CD14-positive monocyte (primary cell): ENCODE measurements around the gene EXOC4. TPM values are rescaled to one million over a fixed set of nuclear protein-coding genes. Genes with fewer than 3 reads are reported as not detected.

ENCODE experiments used
- DNase-seq, 3 donors: peaks; one replicate each; pipeline ENCODE4 v3.0.0-alpha.2; 2011 to 2022
- H2AFZ ChIP-seq: 2 replicates; pipeline ENCODE4 v1.6.0; 2012; ENCODE audit warnings: mild to moderate bottlenecking, low read depth, low read length, inconsistent platforms; ENCODE audit not compliant: insufficient read depth, poor library complexity, severe bottlenecking
- H3K27ac ChIP-seq, 2 donors: 1 replicate in 1 of 2; 2 replicates in 1 of 2; pipeline ENCODE4 v1.5.1; 2012 to 2013; ENCODE audit warnings: low read length in 2 of 2, control low read depth in 1 of 2, inconsistent platforms in 1 of 2, low read depth in 1 of 2, mild to moderate bottlenecking in 1 of 2
- H3K27me3 ChIP-seq, 2 donors: one replicate each; pipeline versions ENCODE4 v1.6.0 to v1.6.1; 2011 to 2013; ENCODE audit warnings: low read length in 2 of 2; ENCODE audit not compliant: control insufficient read depth in 2 of 2, insufficient read depth in 2 of 2
- H3K36me3 ChIP-seq, 2 donors: replicated peaks in 1 of 2; 1 replicate in 1 of 2; 2 replicates in 1 of 2; pipeline versions ENCODE4 v1.5.1 to v1.6.1; 2012 to 2013; ENCODE audit warnings: low read length in 2 of 2, control low read depth in 1 of 2, inconsistent platforms in 1 of 2, mild to moderate bottlenecking in 1 of 2; ENCODE audit not compliant: insufficient read depth in 2 of 2, control insufficient read depth in 1 of 2
- H3K4me1 ChIP-seq, 2 donors: 1 replicate in 1 of 2; 2 replicates in 1 of 2; pipeline versions ENCODE4 v1.5.1 to v1.6.1; 2012 to 2013; ENCODE audit warnings: low read length in 2 of 2, control low read depth in 1 of 2, inconsistent platforms in 1 of 2, mild to moderate bottlenecking in 1 of 2, moderate library complexity in 1 of 2; ENCODE audit not compliant: insufficient read depth in 2 of 2, control insufficient read depth in 1 of 2
- H3K4me2 ChIP-seq: replicated peaks from 2 replicates; pipeline ENCODE3; 2012; ENCODE audit warnings: low read length, moderate library complexity, mild to moderate bottlenecking; ENCODE audit not compliant: poor library complexity, severe bottlenecking; ENCODE audit errors: extremely low read depth
- H3K4me3 ChIP-seq, 3 experiments: fragments of 200-600 bp in 1 of 3; sonication (generic) in 1 of 3; replicated peaks in 1 of 3; 1 replicate in 2 of 3; 2 replicates in 1 of 3; pipeline ENCODE4 v1.5.1; 2011 to 2013; ENCODE audit warnings: low read length in 3 of 3, mild to moderate bottlenecking in 3 of 3, control low read depth in 2 of 3, low read depth in 2 of 3, inconsistent platforms in 1 of 3, moderate library complexity in 1 of 3
- H3K79me2 ChIP-seq: 2 replicates; pipeline ENCODE4 v1.6.0; 2012; ENCODE audit warnings: mild to moderate bottlenecking, control low read depth, inconsistent platforms, low read length, moderate library complexity; ENCODE audit not compliant: insufficient read depth
- H3K9ac ChIP-seq: 2 replicates; pipeline ENCODE4 v1.6.0; 2017; ENCODE audit warnings: low read length, mild to moderate bottlenecking; ENCODE audit not compliant: insufficient read depth, poor library complexity, severe bottlenecking
- H3K9me3 ChIP-seq, 2 donors: replicated peaks in 1 of 2; 1 replicate in 1 of 2; 2 replicates in 1 of 2; pipeline versions ENCODE4 v1.5.1 to v1.6.1; 2012 to 2013; ENCODE audit warnings: low read length in 2 of 2, control low read depth in 1 of 2; ENCODE audit not compliant: control insufficient read depth in 1 of 2, insufficient read depth in 1 of 2
- H4K20me1 ChIP-seq: 2 replicates; pipeline ENCODE4 v1.6.0; 2012; ENCODE audit warnings: mild to moderate bottlenecking, low read length, control low read depth, moderate library complexity; ENCODE audit not compliant: insufficient read depth
- H3K27ac Mint-ChIP-seq, 7 donors: one replicate each; pipeline ENCODE4 v1.8.0; 2020; ENCODE audit warnings: mild to moderate bottlenecking in 7 of 7, mixed read lengths in 7 of 7, moderate library complexity in 6 of 7, inconsistent platforms in 2 of 7
- H3K27me3 Mint-ChIP-seq, 3 donors: one replicate each; pipeline ENCODE4 v1.8.0; 2021 to 2022; ENCODE audit warnings: low read depth in 3 of 3, mild to moderate bottlenecking in 3 of 3, mixed read lengths in 3 of 3, moderate library complexity in 3 of 3, inconsistent platforms in 1 of 3
- H3K36me3 Mint-ChIP-seq, 2 donors: one replicate each; pipeline ENCODE4 v1.8.0; 2020; ENCODE audit warnings: mixed read lengths in 2 of 2, inconsistent platforms in 1 of 2, mild to moderate bottlenecking in 1 of 2
- H3K4me1 Mint-ChIP-seq: one replicate; pipeline ENCODE4 v1.8.0; 2020; ENCODE audit warnings: mild to moderate bottlenecking, mixed read lengths
- H3K4me3 Mint-ChIP-seq, 2 donors: one replicate each; pipeline ENCODE4 v1.8.0; 2020; ENCODE audit warnings: mild to moderate bottlenecking in 2 of 2, mixed read lengths in 2 of 2, moderate library complexity in 1 of 2
- H3K9me3 Mint-ChIP-seq, 7 donors: one replicate each; pipeline ENCODE4 v1.8.0; 2020 to 2022; ENCODE audit warnings: mixed read lengths in 7 of 7, mild to moderate bottlenecking in 6 of 7, moderate library complexity in 6 of 7, inconsistent platforms in 2 of 7
- CTCF ChIP-seq: fragments of 200-600 bp; IDR thresholded peaks from one replicate; pipeline ENCODE4 v1.8.0; 2022; ENCODE audit warnings: antibody characterized with exemption, mild to moderate bottlenecking
- WGBS: methylation state at CpG from one replicate; pipeline ENCODE4 v1.1.5; 2013; ENCODE audit warnings: missing lambda C conversion rate; ENCODE audit not compliant: insufficient coverage; 5-methylcytosine and 5-hydroxymethylcytosine counted together
- intact Hi-C, 2 donors: fragments of 100-400 bp; cut with micrococcal nuclease; formaldehyde crosslinking; loops; one replicate each; pipeline versions ENCODE4 v1.15.0 to v1.15.1; 2023
- polyA plus RNA-seq, 3 donors: library from polyadenylated mRNA; depleted of rRNA in 1 of 3; unstranded in 2 of 3; stranded (reverse) in 1 of 3; fragments of 300-500 nt in 2 of 3; fragments of >200 nt in 1 of 3; fragmentation: Illumina TruSeq in 2 of 3; gene quantifications; 1 replicate in 2 of 3; 2 replicates in 1 of 3; pipeline ENCODE4 v1.2.3, GENCODE V29; 2012 to 2021

Gene EXOC4
- polyA plus RNA-seq, 3 donors, result 20.6 to 22.3 (median 22.3) TPM

- H3K9me3 Mint-ChIP-seq, result peaks cover 0 to under 1% (median 0%) of the 10 kb centered on the region in 7 donors
- TF ChIP-seq CTCF, result no peak
- Histone ChIP-seq H2AFZ (no peak overlapping the region), H3K79me2 (no peaks in the 10 kb centered on the region), H3K9me3 (no peaks in the 10 kb centered on the region), H3K4me1 (no peaks in the 10 kb centered on the region), H3K4me2 (no peak overlapping the region), H3K36me3 (no peaks in the 10 kb centered on the region), H4K20me1 (no peaks in the 10 kb centered on the region), H3K9ac (no peak overlapping the region), H3K4me3 (no peak overlapping the region), H3K27ac (no peak overlapping the region), H3K27me3 (no peaks in the 10 kb centered on the region)
- H3K27me3 Mint-ChIP-seq, result no peaks in the 10 kb centered on the region
- DNase-seq, result no peak
- intact Hi-C loops, result no loop called here
- peaks cover 6 to 9% of the 10 kb centered on the region in 2 donors for H3K36me3 Mint-ChIP-seq
- H3K4me3 Mint-ChIP-seq, result no peak overlapping the region
- H3K27ac Mint-ChIP-seq, result no peak overlapping the region
- 100% methylated on average over 2 of the region's 4 CpGs for WGBS
- H3K4me1 Mint-ChIP-seq, result peaks cover 3% of the 10 kb centered on the region
Measured at GRCh38 chr7:134058980-134059379, 806.1 kb downstream of the EXOC4 start.

GRCh38 chr7:134059921-134060320 is 807.0 kb downstream of the EXOC4 start:
- no peak overlapping the region for H2AFZ ChIP-seq
- no peak overlapping the region for H3K4me2 ChIP-seq
- Mint-ChIP-seq H3K36me3 (peaks cover 11 to 13% of the 10 kb centered on the region in 2 donors), H3K27me3 (no peaks in the 10 kb centered on the region), H3K9me3 (no peaks in the 10 kb centered on the region), H3K27ac (no peak overlapping the region), H3K4me1 (peaks cover 3% of the 10 kb centered on the region), H3K4me3 (no peak overlapping the region)
- no peaks in the 10 kb centered on the region for H3K79me2 ChIP-seq
- H4K20me1 ChIP-seq, result no peaks in the 10 kb centered on the region
- WGBS, result no CpG with 5 or more reads among the region's 1 CpG
- no peak for TF ChIP-seq CTCF
- no peak for DNase-seq
- no peak overlapping the region for H3K27ac ChIP-seq
- H3K27me3 ChIP-seq, result no peaks in the 10 kb centered on the region
- intact Hi-C loops, result no loop called here
- H3K4me3 ChIP-seq, result no peak overlapping the region
- no peaks in the 10 kb centered on the region for H3K9me3 ChIP-seq
- no peaks in the 10 kb centered on the region for H3K4me1 ChIP-seq
- no peak overlapping the region for H3K9ac ChIP-seq
- H3K36me3 ChIP-seq, result no peaks in the 10 kb centered on the region
